HEK293 (cell line): ENCODE measurements around the gene TBX10.
A peak's percentile ranks its signal among the peaks of the same experiment; 100 is the strongest.

Source experiments
- CTCF ChIA-PET: fragments of 350-600 bp; formaldehyde crosslinking; extraction: SDS; loops from one replicate; lab custom pipeline; 2021; ENCODE audit warnings: antibody characterized with exemption; lab: Yijun Ruan, JAX
- POLR2A ChIA-PET: fragments of 300-600 bp; formaldehyde crosslinking; extraction: SDS; loops from one replicate; lab custom pipeline; 2020; ENCODE audit warnings: antibody characterized with exemption, inconsistent platforms; lab: Yijun Ruan, JAX
- H3K27ac ChIP-seq: fragments of 200-500 bp; sonication (Bioruptor generic); 2 replicates; pipeline ENCODE4 v1.5.1; 2014; ENCODE audit warnings: low read depth, low read length, control low read depth, inconsistent platforms; ENCODE audit errors: extremely low read depth
- H3K36me3 ChIP-seq, 2 experiments: fragments of 200-500 bp in 1 of 2; sonication (Bioruptor generic) in 1 of 2; 1 replicate in 1 of 2; 2 replicates in 1 of 2; pipeline ENCODE4 v1.5.1; 2014 to 2017; ENCODE audit warnings: inconsistent platforms in 2 of 2, low read length in 2 of 2; ENCODE audit not compliant: control insufficient read depth in 2 of 2, insufficient read depth in 1 of 2
- H3K4me1 ChIP-seq: fragments of 200-500 bp; sonication (Bioruptor generic); 2 replicates; pipeline ENCODE4 v1.5.1; 2014; ENCODE audit warnings: mild to moderate bottlenecking, low read length, inconsistent platforms; ENCODE audit not compliant: control insufficient read depth, insufficient read depth
- H3K4me3 ChIP-seq: 2 replicates; pipeline ENCODE4 v1.5.1; 2011; ENCODE audit warnings: low read depth, mild to moderate bottlenecking, control low read depth, low read length, moderate library complexity
- H3K9me3 ChIP-seq: fragments of 200-500 bp; sonication (Bioruptor generic); 2 replicates; pipeline ENCODE4 v1.5.1; 2014; ENCODE audit warnings: low read depth, low read length, inconsistent platforms; ENCODE audit not compliant: control insufficient read depth, insufficient read depth
- AEBP2 ChIP-seq: fragments of 450-650 bp; formaldehyde crosslinking; IDR thresholded peaks from 2 replicates; pipeline ENCODE4 v1.5.1; 2016; ENCODE audit warnings: missing biosample characterization, missing genetic modification characterization, borderline replicate concordance
- BCL6B ChIP-seq: fragments of 450-650 bp; formaldehyde crosslinking; IDR thresholded peaks from 2 replicates; pipeline ENCODE4 v1.5.1; 2017; ENCODE audit warnings: missing biosample characterization, missing genetic modification characterization
- GLI4 ChIP-seq: fragments of 450-650 bp; formaldehyde crosslinking; IDR thresholded peaks from 2 replicates; pipeline ENCODE4 v1.5.1; 2016; ENCODE audit warnings: missing biosample characterization, missing genetic modification characterization
- GLIS1 ChIP-seq: fragments of 450-650 bp; formaldehyde crosslinking; IDR thresholded peaks from 2 replicates; pipeline ENCODE4 v1.5.1; 2016; ENCODE audit warnings: missing biosample characterization, missing genetic modification characterization
- REPIN1 ChIP-seq: fragments of 450-650 bp; formaldehyde crosslinking; IDR thresholded peaks from 2 replicates; pipeline ENCODE4 v1.5.1; 2017; ENCODE audit warnings: missing biosample characterization, missing genetic modification characterization, low read depth
- SCRT2 ChIP-seq: fragments of 450-650 bp; formaldehyde crosslinking; IDR thresholded peaks from 2 replicates; pipeline ENCODE4 v1.5.1; 2016; ENCODE audit warnings: missing biosample characterization, missing genetic modification characterization
- ZIC2 ChIP-seq: fragments of 450-650 bp; formaldehyde crosslinking; IDR thresholded peaks from 2 replicates; pipeline ENCODE4 v1.5.1; 2016; ENCODE audit warnings: missing biosample characterization, missing genetic modification characterization
- ZNF18 ChIP-seq: fragments of 450-650 bp; formaldehyde crosslinking; IDR thresholded peaks from 2 replicates; pipeline ENCODE4 v1.5.1; 2016; ENCODE audit warnings: missing biosample characterization, missing genetic modification characterization
- ZNF2 ChIP-seq: fragments of 450-650 bp; formaldehyde crosslinking; IDR thresholded peaks from 2 replicates; pipeline ENCODE4 v1.5.1; 2016; ENCODE audit warnings: missing biosample characterization, missing genetic modification characterization
- ZNF221 ChIP-seq: fragments of 450-650 bp; formaldehyde crosslinking; IDR thresholded peaks from 2 replicates; pipeline ENCODE4 v1.5.1; 2017; ENCODE audit warnings: missing biosample characterization, missing genetic modification characterization, borderline replicate concordance
- ZNF24 ChIP-seq: fragments of 450-650 bp; formaldehyde crosslinking; IDR thresholded peaks from 2 replicates; pipeline ENCODE4 v1.5.1; 2016; ENCODE audit warnings: missing biosample characterization, missing genetic modification characterization
- ZNF274 ChIP-seq, 2 experiments: fragments of 200-500 bp in 1 of 2; fragments of 450-650 bp in 1 of 2; sonication (Bioruptor generic) in 1 of 2; formaldehyde crosslinking in 1 of 2; IDR thresholded peaks; 2 replicates each; pipeline versions ENCODE4 v1.5.1 to v1.6.1; 2014 to 2016; ENCODE audit warnings: borderline replicate concordance in 1 of 2, inconsistent platforms in 1 of 2, low read length in 1 of 2, missing biosample characterization in 1 of 2, missing genetic modification characterization in 1 of 2
- ZNF280D ChIP-seq: fragments of 450-650 bp; formaldehyde crosslinking; IDR thresholded peaks from 2 replicates; pipeline ENCODE4 v1.5.1; 2016; ENCODE audit warnings: missing biosample characterization, missing genetic modification characterization
- ZNF501 ChIP-seq: fragments of 450-650 bp; formaldehyde crosslinking; IDR thresholded peaks from 2 replicates; pipeline ENCODE4 v1.5.1; 2016; ENCODE audit warnings: missing biosample characterization, missing genetic modification characterization
- ZNF513 ChIP-seq: fragments of 450-650 bp; IDR thresholded peaks from 2 replicates; pipeline ENCODE4 v1.5.1; 2018; ENCODE audit warnings: missing biosample characterization, missing genetic modification characterization
- ZNF558 ChIP-seq: fragments of 450-650 bp; formaldehyde crosslinking; IDR thresholded peaks from 2 replicates; pipeline ENCODE4 v1.5.1; 2016; ENCODE audit warnings: missing biosample characterization, missing genetic modification characterization
- ZNF561 ChIP-seq: fragments of 450-650 bp; IDR thresholded peaks from 2 replicates; pipeline ENCODE4 v1.5.1; 2018; ENCODE audit warnings: missing biosample characterization, missing genetic modification characterization, borderline replicate concordance

TBX10 gene

GRCh38 chr11:67648140-67648795, 8.7 kb upstream of the TBX10 start:
- Histone ChIP-seq H3K4me1 (no peaks in the 10 kb centered on the region), H3K4me3 (no peak overlapping the region), H3K27ac (no peak overlapping the region), H3K9me3 (no peaks in the 10 kb centered on the region), H3K36me3 (no peaks in the 10 kb centered on the region)
- CTCF ChIA-PET = interaction anchor here (0.6 to 1.0 kb wide), 3 partner anchors 8 to 82 kb away, joined by 3 read pairs; no protein-coding TSS in a partner anchor
- TF ChIP-seq GLIS1 (tag by site-specific recombination) (peak; percentile 78), AEBP2 (no peak), ZIC2 (tag by site-specific recombination) (peak; percentile 90)
- POLR2A ChIA-PET = no interaction called here

GRCh38 chr11:67647471-67647870, 7.9 kb upstream of the TBX10 start:
- Histone ChIP-seq H3K27ac (no peak overlapping the region), H3K36me3 (no peaks in the 10 kb centered on the region), H3K4me3 (no peak overlapping the region), H3K9me3 (no peaks in the 10 kb centered on the region), H3K4me1 (no peaks in the 10 kb centered on the region)
- no peak for TF ChIP-seq SCRT2 (tag by site-specific recombination)
- TF ChIP-seq ZNF561 (tag by site-specific recombination) = no peak
- no peak for TF ChIP-seq ZNF274 (IDR thresholded peaks at IDR 0.05; ENCODE audit: low read length)
- TF ChIP-seq ZNF274 (tag by site-specific recombination; IDR thresholded peaks at IDR 0.05; ENCODE audit: borderline replicate concordance) = no peak
- TF ChIP-seq GLI4 (tag by site-specific recombination) = no peak
- TF ChIP-seq ZNF558 (tag by site-specific recombination) = no peak
- TF ChIP-seq REPIN1 = no peak
- no peak for TF ChIP-seq ZNF513 (tag by site-specific recombination)
- no peak for TF ChIP-seq BCL6B (tag by site-specific recombination)
- no peak for TF ChIP-seq ZNF280D (tag by site-specific recombination)
- no peak for TF ChIP-seq ZNF221 (tag by site-specific recombination)
- TF ChIP-seq ZNF2 = no peak
- TF ChIP-seq ZNF24 (tag by site-specific recombination) = no peak
- TF ChIP-seq ZNF501 = no peak
- no peak for TF ChIP-seq ZNF18 (tag by site-specific recombination)
- ChIA-PET CTCF (interaction anchor here (0.6 to 0.8 kb wide), 2 partner anchors 9 to 82 kb away, joined by 3 read pairs; no protein-coding TSS in a partner anchor), POLR2A (no interaction called here)
